Skeletal muscle tissue (tissue), 4 donors: ENCODE measurements around the gene ADGRF1. TPM values are rescaled to one million over a fixed set of nuclear protein-coding genes. Genes with fewer than 3 reads are reported as not detected.
A peak's percentile ranks its signal among the peaks of the same experiment; 100 is the strongest.

ENCODE experiments used
- H3K27ac ChIP-seq: one replicate; pipeline ENCODE4 v1.7.0; 2013; ENCODE audit warnings: mild to moderate bottlenecking, low read depth, low read length, inconsistent platforms
- H3K27me3 ChIP-seq, 3 donors: one replicate each; pipeline ENCODE4 v1.7.0; 2013; ENCODE audit warnings: low read length in 3 of 3; ENCODE audit not compliant: control insufficient read depth in 3 of 3, insufficient read depth in 3 of 3
- H3K36me3 ChIP-seq, 3 donors: one replicate each; pipeline ENCODE4 v1.7.0; 2013; ENCODE audit warnings: low read length in 3 of 3; ENCODE audit not compliant: control insufficient read depth in 3 of 3, insufficient read depth in 3 of 3
- H3K4me1 ChIP-seq, 3 donors: one replicate each; pipeline ENCODE4 v1.7.0; 2013; ENCODE audit warnings: low read length in 3 of 3, mild to moderate bottlenecking in 3 of 3; ENCODE audit not compliant: control insufficient read depth in 3 of 3, insufficient read depth in 3 of 3
- H3K4me3 ChIP-seq, 3 donors: one replicate each; pipeline ENCODE4 v1.7.0; 2013; ENCODE audit warnings: low read length in 3 of 3
- H3K9ac ChIP-seq, 3 donors: one replicate each; pipeline ENCODE4 v1.7.0; 2013; ENCODE audit warnings: low read length in 3 of 3, mild to moderate bottlenecking in 3 of 3, moderate library complexity in 2 of 3, low read depth in 1 of 3
- H3K9me3 ChIP-seq, 3 donors: one replicate each; pipeline ENCODE4 v1.7.0; 2013; ENCODE audit warnings: low read length in 3 of 3; ENCODE audit not compliant: control insufficient read depth in 3 of 3
- total RNA-seq: library from RNA; depleted of rRNA; stranded (reverse); fragments of >200 nt; gene quantifications from one replicate; pipeline ENCODE4 v1.2.3, GENCODE V29; 2014
- donor health status: Osteomylitis.

The ADGRF1 gene
- total RNA-seq, 1 donor from 2014 or later, result not detected

GRCh38 chr6:47047097-47047478 lies 5.0 kb upstream of the ADGRF1 start:
- Histone ChIP-seq H3K9me3 (no peaks in the 10 kb centered on the region), H3K4me1 (peaks cover 0 to 4% (median 0%) of the 10 kb centered on the region in 3 donors), H3K27ac (no peak overlapping the region), H3K9ac (no peak overlapping the region), H3K36me3 (no peaks in the 10 kb centered on the region), H3K27me3 (no peaks in the 10 kb centered on the region), H3K4me3 (no peak overlapping the region)

GRCh38 chr6:47044397-47044796 lies 2.3 kb upstream of the ADGRF1 start:
- no peak overlapping the region for H3K27ac ChIP-seq
- no peak overlapping the region for H3K4me3 ChIP-seq
- peaks cover 0 to 4% (median 0%) of the 10 kb centered on the region in 3 donors for H3K4me1 ChIP-seq
- H3K9me3 ChIP-seq, result no peaks in the 10 kb centered on the region
- no peaks in the 10 kb centered on the region for H3K36me3 ChIP-seq
- no peak overlapping the region for H3K9ac ChIP-seq
- no peaks in the 10 kb centered on the region for H3K27me3 ChIP-seq

GRCh38 chr6:47043286-47043685 lies 1.2 kb upstream of the ADGRF1 start:
- Histone ChIP-seq H3K9ac (no peak overlapping the region), H3K27ac (no peak overlapping the region), H3K36me3 (no peaks in the 10 kb centered on the region), H3K9me3 (no peaks in the 10 kb centered on the region), H3K4me1 (peaks cover 0 to 4% (median 0%) of the 10 kb centered on the region in 3 donors), H3K4me3 (no peak overlapping the region), H3K27me3 (no peaks in the 10 kb centered on the region)

- H3K4me1 ChIP-seq, result no peaks in the 10 kb centered on the region
- no peaks in the 10 kb centered on the region for H3K36me3 ChIP-seq
- no peaks in the 10 kb centered on the region for H3K9me3 ChIP-seq
- H3K4me3 ChIP-seq, result no peak overlapping the region
- H3K9ac ChIP-seq, result no peak overlapping the region
- H3K27me3 ChIP-seq, result no peaks in the 10 kb centered on the region
- H3K27ac ChIP-seq, result no peak overlapping the region
Measured at GRCh38 chr6:47041741-47042140, 391 bp downstream of the ADGRF1 start.

DNA sequence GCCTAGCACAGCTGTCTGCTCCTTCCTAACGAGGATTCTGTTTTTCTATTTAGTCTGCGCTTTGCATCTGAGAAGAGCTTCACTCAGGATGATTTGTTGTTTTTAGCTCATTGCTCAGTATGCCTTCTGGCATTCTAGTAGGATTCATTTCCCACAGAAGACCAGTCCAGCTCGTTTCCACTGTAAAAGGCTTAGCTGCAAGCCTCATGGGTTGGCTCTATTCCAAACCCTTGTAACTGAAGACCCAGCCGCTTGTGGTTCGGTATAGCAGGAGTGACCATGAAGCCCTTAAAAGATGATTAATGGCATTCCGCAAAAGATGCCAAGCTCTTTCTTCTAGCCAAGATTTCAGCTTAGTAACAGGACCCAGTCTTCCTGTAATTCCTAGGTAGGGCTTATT lies 7.2 kb downstream of the ADGRF1 start:
- Histone ChIP-seq H3K4me3 (no peak overlapping the region), H3K9ac (no peak overlapping the region), H3K9me3 (no peaks in the 10 kb centered on the region), H3K27me3 (peaks cover 0 to 5% (median 2%) of the 10 kb centered on the region in 3 donors), H3K36me3 (no peaks in the 10 kb centered on the region), H3K4me1 (peaks cover 20 to 26% (median 23%) of the 10 kb centered on the region in 3 donors), H3K27ac (no peak overlapping the region)

- no peak overlapping the region for H3K9ac ChIP-seq
- H3K27me3 ChIP-seq, result peaks cover 0 to 5% (median 2%) of the 10 kb centered on the region in 3 donors
- no peak overlapping the region for H3K27ac ChIP-seq
Measured at GRCh38 chr6:47034421-47034820, 7.7 kb downstream of the ADGRF1 start.

GRCh38 chr6:47032974-47033765 lies 9.0 kb downstream of the ADGRF1 start:
- H3K27me3 ChIP-seq, result peaks cover 0 to 5% (median 2%) of the 10 kb centered on the region in 3 donors
- peak overlapping the region in 1 of 3 donors; percentile 5 for H3K9ac ChIP-seq
- no peaks in the 10 kb centered on the region for H3K36me3 ChIP-seq
- H3K27ac ChIP-seq, result no peak overlapping the region
- H3K4me1 ChIP-seq, result peaks cover 20 to 26% (median 23%) of the 10 kb centered on the region in 3 donors
- H3K4me3 ChIP-seq, result no peak overlapping the region
- H3K9me3 ChIP-seq, result no peaks in the 10 kb centered on the region

More at GRCh38 chr6:47034421-47034820, 7.7 kb downstream of the ADGRF1 start:
- H3K4me3 ChIP-seq, result no peak overlapping the region
- no peaks in the 10 kb centered on the region for H3K36me3 ChIP-seq
- peaks cover 20 to 26% (median 23%) of the 10 kb centered on the region in 3 donors for H3K4me1 ChIP-seq
- H3K9me3 ChIP-seq, result no peaks in the 10 kb centered on the region

- Histone ChIP-seq H3K9ac (no peak overlapping the region), H3K36me3 (no peaks in the 10 kb centered on the region), H3K9me3 (no peaks in the 10 kb centered on the region), H3K4me3 (no peak overlapping the region), H3K27ac (no peak overlapping the region), H3K4me1 (peaks cover 20 to 26% (median 23%) of the 10 kb centered on the region in 3 donors), H3K27me3 (peaks cover 0 to 5% (median 2%) of the 10 kb centered on the region in 3 donors)
Measured at GRCh38 chr6:47031656-47032055, 10.5 kb downstream of the ADGRF1 start.

DNA sequence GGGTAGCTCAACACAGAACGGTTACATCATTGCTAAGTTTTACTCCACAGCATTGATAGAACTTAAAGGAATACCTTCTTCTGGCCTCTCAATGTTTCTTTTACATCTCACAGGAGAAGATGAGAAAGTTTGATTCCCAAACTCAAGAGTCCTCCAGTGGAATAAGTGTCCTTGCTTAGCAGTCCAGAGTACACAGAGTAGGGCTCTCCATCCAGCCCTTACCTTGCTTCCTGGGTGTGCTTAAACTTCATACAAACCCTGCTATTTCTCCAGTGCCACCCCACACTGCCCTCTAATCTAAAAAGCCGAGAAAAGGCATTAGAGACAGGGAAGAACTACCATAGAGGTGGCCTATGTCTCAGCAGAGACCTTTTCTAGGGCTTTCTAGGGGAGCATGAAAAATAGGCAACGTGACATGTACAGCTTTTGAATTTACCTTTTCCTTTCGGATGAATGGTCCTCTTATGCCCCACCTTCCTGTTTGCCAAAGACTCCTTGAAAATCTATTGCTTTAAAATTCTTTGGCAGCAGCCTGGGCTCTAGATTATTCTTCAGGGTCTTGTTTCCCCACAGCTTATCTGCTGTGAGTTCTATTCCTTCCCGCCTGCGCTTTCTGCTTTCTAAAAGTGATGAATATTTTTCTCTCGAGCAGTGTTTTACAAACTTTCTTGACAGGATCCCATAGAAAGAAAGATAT lies 12.1 kb downstream of the ADGRF1 start:
- Histone ChIP-seq H3K27me3 (peaks cover 0 to 8% (median 6%) of the 10 kb centered on the region in 3 donors), H3K36me3 (no peaks in the 10 kb centered on the region), H3K4me1 (peaks cover 19 to 24% (median 22%) of the 10 kb centered on the region in 3 donors), H3K27ac (no peak overlapping the region), H3K4me3 (no peak overlapping the region), H3K9ac (no peak overlapping the region), H3K9me3 (no peaks in the 10 kb centered on the region)

DNA sequence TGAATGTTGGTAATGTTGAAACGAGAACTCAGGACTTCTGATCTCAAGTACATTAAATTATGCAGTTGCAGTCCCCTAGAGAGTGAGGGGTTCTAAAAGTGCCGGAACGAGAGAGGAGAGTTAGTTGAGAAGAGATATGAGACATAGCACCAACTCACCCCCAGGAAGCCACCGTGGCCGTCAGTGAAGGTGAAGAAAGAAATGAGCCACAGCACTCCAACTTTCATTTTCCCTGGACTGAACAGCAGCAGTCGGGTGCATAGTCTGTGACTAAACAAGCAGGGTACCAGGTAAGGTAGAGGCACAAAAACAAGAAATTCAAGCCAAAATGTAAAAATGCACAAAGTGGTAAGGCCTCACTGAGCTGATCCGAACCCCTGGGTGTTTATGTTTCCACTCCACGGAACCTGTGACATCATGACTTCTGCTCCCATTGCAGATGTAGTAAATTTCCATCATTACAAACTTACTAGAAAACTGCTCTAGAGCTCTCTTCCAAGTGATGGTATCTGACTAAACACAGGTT lies 13.2 kb downstream of the ADGRF1 start:
- peaks cover 0 to 10% (median 6%) of the 10 kb centered on the region in 3 donors for H3K27me3 ChIP-seq
- H3K4me3 ChIP-seq, result no peak overlapping the region
- no peak overlapping the region for H3K9ac ChIP-seq
- H3K9me3 ChIP-seq, result no peaks in the 10 kb centered on the region
- H3K27ac ChIP-seq, result no peak overlapping the region
- peaks cover 9 to 13% (median 11%) of the 10 kb centered on the region in 3 donors for H3K4me1 ChIP-seq
- H3K36me3 ChIP-seq, result no peaks in the 10 kb centered on the region
